ENCODE results near the gene ICAM5. TPM values are rescaled to one million over a fixed set of nuclear protein-coding genes. Genes with fewer than 3 reads are reported as not detected.
"Not testable (repeated sequence)": the region's sequence is repeated elsewhere in the genome, so short reads cannot be mapped to it uniquely, and the experiment has no call there.

ICAM5 gene
- polyA plus RNA-seq, 1 donor from 2014 or later: 4.1 TPM

GRCh38 chr19:10278935-10279334, 10.8 kb upstream of the ICAM5 start:
- Histone ChIP-seq H3K9me3 (ENCODE audit: low read length) (no peaks in the 10 kb centered on the region), H3K36me3 (ENCODE audit: insufficient read depth, low read length) (no peaks in the 10 kb centered on the region), H2AFZ (ENCODE audit: low read depth, low read length) (no peak overlapping the region), H3K4me2 (ENCODE audit: low read length) (no peak overlapping the region), H3F3A (ENCODE audit: insufficient read depth, low read length, poor library complexity, severe bottlenecking) (no peaks in the 10 kb centered on the region), H3K9me2 (ENCODE audit: insufficient read depth, low read length) (no peaks in the 10 kb centered on the region), H3K27me3 (ENCODE audit: insufficient read depth, low read depth, low read length) (peaks cover 1% of the 10 kb centered on the region), H3K9ac (ENCODE audit: low read length) (no peak overlapping the region), H3K27ac (ENCODE audit: low read length) (no peak overlapping the region), H3K79me2 (replicated peaks; ENCODE audit: insufficient read depth, low read length) (no peaks in the 10 kb centered on the region), H4K20me1 (ENCODE audit: insufficient read depth) (no peaks in the 10 kb centered on the region), H3K4me3 (ENCODE audit: low read length) (no peak overlapping the region)
- TF ChIP-seq MXI1 (conservative IDR thresholded peaks at IDR 0.05; ENCODE audit: poor library complexity, severe bottlenecking) (no peak), EP300 (conservative IDR thresholded peaks at IDR 0.05; ENCODE audit: poor library complexity, severe bottlenecking) (no peak)

DNA sequence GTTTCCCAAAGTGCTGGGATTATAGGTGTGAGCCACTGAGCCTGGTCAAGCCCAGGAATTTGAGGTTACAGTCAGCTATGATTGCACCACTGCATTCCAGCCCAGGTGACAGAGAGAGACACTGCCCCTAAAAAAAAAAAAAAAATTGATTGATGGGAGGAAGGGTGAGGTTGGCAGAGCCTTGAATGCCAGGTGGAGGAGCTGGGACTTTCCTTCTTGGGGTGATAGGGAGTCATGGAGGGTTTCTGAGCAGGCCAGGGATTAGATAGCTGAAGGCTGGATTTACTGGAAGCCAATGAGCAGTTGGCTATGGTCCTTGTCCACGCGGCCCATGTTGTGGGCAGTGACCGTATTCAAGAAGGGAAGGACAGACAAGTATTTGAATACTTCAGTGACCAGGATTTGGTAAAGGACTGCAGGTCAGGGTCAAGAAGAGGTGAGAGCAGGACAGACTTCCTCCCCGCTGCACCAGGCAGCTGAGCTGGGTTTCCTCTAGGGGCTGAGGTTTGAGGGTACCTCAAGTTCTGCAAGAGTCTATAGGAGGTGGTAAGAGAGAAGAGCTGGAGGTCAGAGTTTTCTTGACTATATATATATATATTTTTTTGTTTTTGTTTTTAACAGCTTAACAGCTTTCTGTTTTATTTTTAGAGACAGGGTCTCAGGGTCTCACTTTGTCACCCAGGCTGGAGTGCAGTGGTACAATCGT, 9.9 kb upstream of the ICAM5 start:
- Histone ChIP-seq H3K9ac (ENCODE audit: low read length) (no peak overlapping the region), H2AFZ (ENCODE audit: low read depth, low read length) (no peak overlapping the region), H3K9me2 (ENCODE audit: insufficient read depth, low read length) (no peaks in the 10 kb centered on the region), H3K36me3 (ENCODE audit: insufficient read depth, low read length) (no peaks in the 10 kb centered on the region), H3K4me3 (ENCODE audit: low read length) (no peak overlapping the region), H3K27me3 (ENCODE audit: insufficient read depth, low read depth, low read length) (no peaks in the 10 kb centered on the region), H3K9me3 (ENCODE audit: low read length) (no peaks in the 10 kb centered on the region), H3K79me2 (replicated peaks; ENCODE audit: insufficient read depth, low read length) (no peaks in the 10 kb centered on the region), H4K20me1 (ENCODE audit: insufficient read depth) (no peaks in the 10 kb centered on the region), H3F3A (ENCODE audit: insufficient read depth, low read length, poor library complexity, severe bottlenecking) (no peaks in the 10 kb centered on the region), H3K27ac (ENCODE audit: low read length) (no peak overlapping the region), H3K4me2 (ENCODE audit: low read length) (no peak overlapping the region)
- no peak for TF ChIP-seq SMC3 (conservative IDR thresholded peaks at IDR 0.05; ENCODE audit: poor library complexity)

- H3K79me2 ChIP-seq (replicated peaks; ENCODE audit: insufficient read depth, low read length); H3K36me3 ChIP-seq (ENCODE audit: insufficient read depth, low read length); H3K4me3 ChIP-seq (ENCODE audit: low read length); H3K27ac ChIP-seq (ENCODE audit: low read length); H3K9ac ChIP-seq (ENCODE audit: low read length); H4K20me1 ChIP-seq (ENCODE audit: insufficient read depth); H3K9me2 ChIP-seq (ENCODE audit: insufficient read depth, low read length); H2AFZ ChIP-seq (ENCODE audit: low read depth, low read length); H3K9me3 ChIP-seq (ENCODE audit: low read length); H3F3A ChIP-seq (ENCODE audit: insufficient read depth, low read length, poor library complexity, severe bottlenecking); H3K4me2 ChIP-seq (ENCODE audit: low read length): not testable (repeated sequence)
- H3K27me3 ChIP-seq (ENCODE audit: insufficient read depth, low read depth, low read length): peaks cover 19% of the 10 kb centered on the region
Measured at GRCh38 chr19:10282043-10282442, 7.7 kb upstream of the ICAM5 start.

DNA sequence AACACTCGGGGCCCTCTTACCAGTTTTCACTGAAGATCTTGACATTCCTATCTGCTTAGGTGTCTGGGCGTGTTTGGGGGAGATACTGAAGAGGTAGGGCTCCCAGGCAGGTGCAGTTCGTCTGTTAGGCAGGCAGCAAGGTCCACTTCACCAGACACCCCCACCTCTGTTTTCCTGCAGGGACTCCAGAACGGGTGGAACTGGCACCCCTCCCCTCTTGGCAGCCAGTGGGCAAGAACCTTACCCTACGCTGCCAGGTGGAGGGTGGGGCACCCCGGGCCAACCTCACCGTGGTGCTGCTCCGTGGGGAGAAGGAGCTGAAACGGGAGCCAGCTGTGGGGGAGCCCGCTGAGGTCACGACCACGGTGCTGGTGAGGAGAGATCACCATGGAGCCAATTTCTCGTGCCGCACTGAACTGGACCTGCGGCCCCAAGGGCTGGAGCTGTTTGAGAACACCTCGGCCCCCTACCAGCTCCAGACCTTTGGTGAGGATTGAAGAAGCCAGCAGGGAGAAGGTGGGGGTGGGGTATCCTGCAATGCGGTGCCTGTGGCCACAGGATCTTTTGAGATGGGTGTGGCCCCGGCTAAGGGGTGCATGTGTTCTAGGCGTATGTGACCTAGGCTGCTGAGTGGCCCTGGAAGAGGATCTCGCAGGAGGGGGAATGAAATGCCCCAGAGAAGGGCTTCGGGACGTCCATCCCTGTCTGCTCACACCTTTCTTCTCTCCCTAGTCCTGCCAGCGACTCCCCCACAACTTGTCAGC, 6.3 kb upstream of the ICAM5 start:
- Histone ChIP-seq H3K27me3 (ENCODE audit: insufficient read depth, low read depth, low read length) (peaks cover 33% of the 10 kb centered on the region), H3K4me3 (ENCODE audit: low read length) (no peak overlapping the region), H4K20me1 (ENCODE audit: insufficient read depth) (no peaks in the 10 kb centered on the region), H3K4me2 (ENCODE audit: low read length) (no peak overlapping the region), H3K9me3 (ENCODE audit: low read length) (no peaks in the 10 kb centered on the region), H3K36me3 (ENCODE audit: insufficient read depth, low read length) (no peaks in the 10 kb centered on the region), H3F3A (ENCODE audit: insufficient read depth, low read length, poor library complexity, severe bottlenecking) (no peaks in the 10 kb centered on the region), H3K9me2 (ENCODE audit: insufficient read depth, low read length) (no peaks in the 10 kb centered on the region), H2AFZ (ENCODE audit: low read depth, low read length) (no peak overlapping the region), H3K27ac (ENCODE audit: low read length) (no peak overlapping the region), H3K9ac (ENCODE audit: low read length) (no peak overlapping the region), H3K79me2 (replicated peaks; ENCODE audit: insufficient read depth, low read length) (no peaks in the 10 kb centered on the region)
- no peak for TF ChIP-seq RAD21 (conservative IDR thresholded peaks at IDR 0.05)
- TF ChIP-seq MXI1 (conservative IDR thresholded peaks at IDR 0.05; ENCODE audit: poor library complexity, severe bottlenecking): no peak
- no peak for TF ChIP-seq EZH2 (IDR thresholded peaks at IDR 0.05; ENCODE audit: borderline replicate concordance, insufficient read depth, low read length, poor library complexity, severe bottlenecking)
- TF ChIP-seq, protein P1, sequence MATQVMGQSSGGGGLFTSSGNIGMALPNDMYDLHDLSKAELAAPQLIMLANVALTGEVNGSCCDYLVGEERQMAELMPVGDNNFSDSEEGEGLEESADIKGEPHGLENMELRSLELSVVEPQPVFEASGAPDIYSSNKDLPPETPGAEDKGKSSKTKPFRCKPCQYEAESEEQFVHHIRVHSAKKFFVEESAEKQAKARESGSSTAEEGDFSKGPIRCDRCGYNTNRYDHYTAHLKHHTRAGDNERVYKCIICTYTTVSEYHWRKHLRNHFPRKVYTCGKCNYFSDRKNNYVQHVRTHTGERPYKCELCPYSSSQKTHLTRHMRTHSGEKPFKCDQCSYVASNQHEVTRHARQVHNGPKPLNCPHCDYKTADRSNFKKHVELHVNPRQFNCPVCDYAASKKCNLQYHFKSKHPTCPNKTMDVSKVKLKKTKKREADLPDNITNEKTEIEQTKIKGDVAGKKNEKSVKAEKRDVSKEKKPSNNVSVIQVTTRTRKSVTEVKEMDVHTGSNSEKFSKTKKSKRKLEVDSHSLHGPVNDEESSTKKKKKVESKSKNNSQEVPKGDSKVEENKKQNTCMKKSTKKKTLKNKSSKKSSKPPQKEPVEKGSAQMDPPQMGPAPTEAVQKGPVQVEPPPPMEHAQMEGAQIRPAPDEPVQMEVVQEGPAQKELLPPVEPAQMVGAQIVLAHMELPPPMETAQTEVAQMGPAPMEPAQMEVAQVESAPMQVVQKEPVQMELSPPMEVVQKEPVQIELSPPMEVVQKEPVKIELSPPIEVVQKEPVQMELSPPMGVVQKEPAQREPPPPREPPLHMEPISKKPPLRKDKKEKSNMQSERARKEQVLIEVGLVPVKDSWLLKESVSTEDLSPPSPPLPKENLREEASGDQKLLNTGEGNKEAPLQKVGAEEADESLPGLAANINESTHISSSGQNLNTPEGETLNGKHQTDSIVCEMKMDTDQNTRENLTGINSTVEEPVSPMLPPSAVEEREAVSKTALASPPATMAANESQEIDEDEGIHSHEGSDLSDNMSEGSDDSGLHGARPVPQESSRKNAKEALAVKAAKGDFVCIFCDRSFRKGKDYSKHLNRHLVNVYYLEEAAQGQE (IDR thresholded peaks at IDR 0.05; ENCODE audit: borderline replicate concordance): no peak
- TF ChIP-seq EP300 (conservative IDR thresholded peaks at IDR 0.05; ENCODE audit: poor library complexity, severe bottlenecking): no peak
- TF ChIP-seq TAF1 (IDR thresholded peaks at IDR 0.05; ENCODE audit: low read depth): no peak
- TF ChIP-seq POLR2AphosphoS5 (IDR thresholded peaks at IDR 0.05): no peak
- TF ChIP-seq SMC3 (conservative IDR thresholded peaks at IDR 0.05; ENCODE audit: poor library complexity): no peak
- TF ChIP-seq CTCF (IDR thresholded peaks at IDR 0.05; ENCODE audit: poor library complexity, severe bottlenecking): no peak
